Gastrocnemius medialis (tissue), 4 donors: ENCODE data around the gene POLDIP3.

Source experiments
- CTCF ChIP-seq, 5 experiments: fragments of 450-650 bp in 3 of 5; fragments of 200-600 bp in 2 of 5; sonication (generic) in 2 of 5; IDR thresholded peaks in 4 of 5; conservative IDR thresholded peaks in 1 of 5; 1 replicate in 4 of 5; 2 replicates in 1 of 5; pipeline ENCODE4 v1.5.1; 2016 to 2019; ENCODE audit warnings: antibody characterized with exemption in 5 of 5, mild to moderate bottlenecking in 3 of 5, moderate library complexity in 3 of 5
- POLR2A ChIP-seq, 2 donors: fragments of 450-650 bp; IDR thresholded peaks; one replicate each; pipeline ENCODE4 v1.6.1; 2017; ENCODE audit warnings: antibody characterized with exemption in 2 of 2, mild to moderate bottlenecking in 2 of 2, moderate library complexity in 2 of 2

DNA sequence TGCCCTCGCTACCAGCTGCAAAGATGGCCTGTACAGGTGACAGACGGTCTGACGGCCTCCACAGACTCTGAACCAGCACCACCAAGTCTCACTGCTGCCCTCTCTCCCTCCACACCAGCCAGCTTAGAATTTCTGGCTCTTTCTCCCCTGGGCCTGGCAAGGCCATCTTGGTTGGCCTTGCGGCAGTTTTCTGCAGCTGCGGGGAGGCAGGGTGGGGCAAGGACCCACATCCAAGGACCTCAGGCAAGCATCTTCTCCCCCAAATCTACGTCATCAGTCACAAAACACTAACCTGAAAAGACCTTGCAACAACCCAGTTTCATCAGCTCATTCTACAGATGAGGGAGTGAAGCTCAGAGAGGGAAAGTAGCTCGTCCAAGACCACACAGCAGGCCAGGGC, 11.7 kb upstream of the POLDIP3 start:
- no peak for TF ChIP-seq CTCF (IDR thresholded peaks at IDR 0.05 in 4 of 5, conservative IDR thresholded peaks at IDR 0.05 in 1 of 5)
- no peak for TF ChIP-seq POLR2A (IDR thresholded peaks at IDR 0.05)
